GM12892 (cell line): ENCODE data around the gene KRTAP10-9.

Experiments
- POLR2A ChIP-seq: IDR thresholded peaks from 2 replicates; pipeline ENCODE4 v1.6.1; 2011; ENCODE audit warnings: low read depth, low read length, control low read depth
- POLR2AphosphoS5 ChIP-seq: IDR thresholded peaks from 2 replicates; pipeline ENCODE4 v1.6.1; 2011; ENCODE audit warnings: low read depth, low read length, control low read depth

GRCh38 chr21:44649521-44650100 lies 22.7 kb downstream of the KRTAP10-9 start:
- TF ChIP-seq POLR2AphosphoS5, result no peak
- TF ChIP-seq POLR2A, result no peak
